Fibroblast of lung (primary cell): Measurements from ENCODE around the gene MYRIP.

Experiments used
- EZH2 ChIP-seq: IDR thresholded peaks from 2 replicates; pipeline ENCODE4 v1.5.1; 2012; ENCODE audit warnings: low read length, control low read depth, mild to moderate bottlenecking; ENCODE audit errors: missing control alignments
- TF ChIP-seq, protein P1 (sequence below), 2 donors: IDR thresholded peaks in 1 of 2; conservative IDR thresholded peaks in 1 of 2; 1 replicate in 1 of 2; 2 replicates in 1 of 2; pipeline ENCODE4 v1.5.1; 2011 to 2012; ENCODE audit warnings: low read length in 2 of 2, control low read depth in 1 of 2, inconsistent platforms in 1 of 2, low read depth in 1 of 2, mild to moderate bottlenecking in 1 of 2

DNA sequence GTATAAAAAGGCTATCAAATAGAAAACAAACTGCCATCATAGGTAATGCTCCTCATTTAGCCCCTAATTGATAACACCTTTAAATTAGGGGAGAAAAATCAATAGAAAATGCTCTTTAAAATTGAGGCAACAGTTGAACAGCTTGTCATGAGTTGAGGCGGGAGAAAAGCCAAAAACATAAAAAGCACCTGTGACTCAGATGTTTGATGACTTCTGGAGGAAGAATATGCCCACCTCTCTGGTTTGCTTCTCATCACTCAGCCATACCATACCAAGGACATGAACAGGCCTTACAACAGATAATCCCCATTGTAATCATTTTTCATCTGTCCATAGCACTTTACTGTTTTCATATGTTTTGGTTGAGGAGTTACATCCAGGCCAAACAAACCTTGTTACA, 246.0 kb downstream of the MYRIP start:
- TF ChIP-seq, protein P1, sequence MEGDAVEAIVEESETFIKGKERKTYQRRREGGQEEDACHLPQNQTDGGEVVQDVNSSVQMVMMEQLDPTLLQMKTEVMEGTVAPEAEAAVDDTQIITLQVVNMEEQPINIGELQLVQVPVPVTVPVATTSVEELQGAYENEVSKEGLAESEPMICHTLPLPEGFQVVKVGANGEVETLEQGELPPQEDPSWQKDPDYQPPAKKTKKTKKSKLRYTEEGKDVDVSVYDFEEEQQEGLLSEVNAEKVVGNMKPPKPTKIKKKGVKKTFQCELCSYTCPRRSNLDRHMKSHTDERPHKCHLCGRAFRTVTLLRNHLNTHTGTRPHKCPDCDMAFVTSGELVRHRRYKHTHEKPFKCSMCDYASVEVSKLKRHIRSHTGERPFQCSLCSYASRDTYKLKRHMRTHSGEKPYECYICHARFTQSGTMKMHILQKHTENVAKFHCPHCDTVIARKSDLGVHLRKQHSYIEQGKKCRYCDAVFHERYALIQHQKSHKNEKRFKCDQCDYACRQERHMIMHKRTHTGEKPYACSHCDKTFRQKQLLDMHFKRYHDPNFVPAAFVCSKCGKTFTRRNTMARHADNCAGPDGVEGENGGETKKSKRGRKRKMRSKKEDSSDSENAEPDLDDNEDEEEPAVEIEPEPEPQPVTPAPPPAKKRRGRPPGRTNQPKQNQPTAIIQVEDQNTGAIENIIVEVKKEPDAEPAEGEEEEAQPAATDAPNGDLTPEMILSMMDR (conservative IDR thresholded peaks at IDR 0.05 in 1 of 2, IDR thresholded peaks at IDR 0.05 in 1 of 2; ENCODE audit: low read depth in 1 of 2, low read length in 2 of 2) = no peak
- no peak for TF ChIP-seq EZH2
